K562 treated with DMSO at 1 percent for 24 hours (cell line): ENCODE measurements around the gene OR6C75. TPM values are rescaled to one million over a fixed set of nuclear protein-coding genes. Genes with fewer than 3 reads are reported as not detected.

Experiments
- total RNA-seq: library from RNA; unstranded; fragments of 300-600 nt; gene quantifications from 2 replicates; pipeline ENCODE4 v1.2.3, GENCODE V29; 2022; ENCODE audit warnings: low read depth; ENCODE audit not compliant: insufficient read depth

Gene OR6C75
- total RNA-seq = not detected in 2 replicates

GRCh38 chr12:55362675-55363074 is at the start of gene OR6C75:
Gene OR6C75 (plus strand): TSS chr12:55362975. CDS start chr12:55365111, 2,136 bp downstream.

GRCh38 chr12:55314043-55314442 is 48.7 kb upstream of the OR6C75 start, which contains the start of gene OR6C1:
Gene OR6C1 (plus strand): TSS chr12:55314343. CDS start chr12:55320600, 6,257 bp downstream.

GRCh38 chr12:55330446-55330845 is 32.3 kb upstream of the OR6C75 start, which contains the start of gene OR6C3:
Gene OR6C3 (plus strand): TSS chr12:55330746. CDS start chr12:55331701, 955 bp downstream.

GRCh38 chr12:55400229-55400628 is 37.5 kb downstream of the OR6C75 start, which contains the start of gene OR6C65:
Gene OR6C65 (plus strand): TSS chr12:55400529. CDS start chr12:55400529, 0 bp downstream.

Other genes starting within 250 kb of the OR6C75 start
- gene OR9K2, start 236.6 kb upstream of the OR6C75 start, total RNA-seq = not detected in 2 replicates
- gene OR10A7, start 141.9 kb upstream of the OR6C75 start, total RNA-seq = not detected in 2 replicates
- not detected in 2 replicates for gene OR6C74, start 118.4 kb upstream of the OR6C75 start, total RNA-seq
- not detected in 2 replicates for gene OR6C6, start 66.4 kb upstream of the OR6C75 start, total RNA-seq
- not detected in 2 replicates for gene OR6C1, start 48.6 kb upstream of the OR6C75 start, total RNA-seq
- gene OR6C3, start 32.2 kb upstream of the OR6C75 start, total RNA-seq = not detected in 2 replicates
- not detected in 2 replicates for gene OR6C65, start 37.6 kb downstream of the OR6C75 start, total RNA-seq
- gene OR6C76, start 63.3 kb downstream of the OR6C75 start, total RNA-seq = not detected in 2 replicates
- gene OR6C2, start 81.1 kb downstream of the OR6C75 start, total RNA-seq = not detected in 2 replicates
- gene OR6C70, start 107.2 kb downstream of the OR6C75 start, total RNA-seq = not detected in 2 replicates
- gene OR6C68, start 129.4 kb downstream of the OR6C75 start, total RNA-seq = not detected in 2 replicates
- gene OR6C4, start 186.6 kb downstream of the OR6C75 start, total RNA-seq = not detected in 2 replicates
- not detected in 2 replicates for gene OR2AP1, start 209.5 kb downstream of the OR6C75 start, total RNA-seq